Right cardiac atrium (tissue), 5 donors: Measurements from ENCODE around the gene TEX44. TPM values are rescaled to one million over a fixed set of nuclear protein-coding genes. Genes with fewer than 3 reads are reported as not detected.

Source experiments
- ATAC-seq, 2 donors: fragments of 200-7000 bp; cut with Tn5 transposase; one replicate each; pipeline versions ENCODE4 v1.8.0 to v1.9.1; 2020; ENCODE audit warnings: moderate library complexity in 2 of 2, mild to moderate bottlenecking in 1 of 2
- DNase-seq, 3 donors: peaks; one replicate each; pipeline ENCODE4 v3.0.0-alpha.2; 2020
- H3K27ac ChIP-seq: one replicate; pipeline ENCODE4 v1.5.1; 2013; ENCODE audit warnings: mild to moderate bottlenecking, low read length, control low read depth, moderate library complexity
- H3K27me3 ChIP-seq: one replicate; pipeline ENCODE4 v1.6.1; 2013; ENCODE audit not compliant: control insufficient read depth, insufficient read depth
- H3K4me1 ChIP-seq: one replicate; pipeline ENCODE4 v1.6.1; 2013; ENCODE audit warnings: low read length; ENCODE audit not compliant: control insufficient read depth, insufficient read depth
- H3K4me3 ChIP-seq: one replicate; pipeline ENCODE4 v1.5.1; 2013; ENCODE audit warnings: low read length, control low read depth
- H3K9me3 ChIP-seq: one replicate; pipeline ENCODE4 v1.6.1; 2013; ENCODE audit warnings: low read length; ENCODE audit not compliant: control insufficient read depth
- WGBS: extraction: QIAGEN DNeasy Blood & Tissue Kit; methylation state at CpG from one replicate; pipeline ENCODE4 v1.1.7; 2013; 5-methylcytosine and 5-hydroxymethylcytosine counted together
- intact Hi-C, 4 donors: fragments of 100-400 bp; cut with DNase I; formaldehyde crosslinking; loops; one replicate each; pipeline versions ENCODE4 v1.11.0 to v1.14.0; 2022 to 2023
- polyA plus RNA-seq: library from polyadenylated mRNA; stranded (reverse); fragments of 200-250 nt; gene quantifications from one replicate; pipeline ENCODE4 v1.2.3, GENCODE V29; 2013
- total RNA-seq, 4 donors: library from RNA; stranded (reverse); fragmentation: NEBNext Ultra II Directional; extraction: Animal tissue kit (Norgen Biotek cat#: 25700); gene quantifications; one replicate each; pipeline ENCODE4 v1.2.1, GENCODE V29; 2021
- donor health status: healthy with polysubstance abuse.
- donor health status: DM: no; HTN: yes; CAD: no.
- donor health status: DM: no; HTN: no; CAD: no.
- donor health status: DM: no; HTN: yes; CAD: no; lungs with severe emphysema.
- donor health status: DM: yes; HTN: yes; CAD: no.

Gene TEX44
- total and polyA plus RNA-seq, 5 donors = not detected

DNA sequence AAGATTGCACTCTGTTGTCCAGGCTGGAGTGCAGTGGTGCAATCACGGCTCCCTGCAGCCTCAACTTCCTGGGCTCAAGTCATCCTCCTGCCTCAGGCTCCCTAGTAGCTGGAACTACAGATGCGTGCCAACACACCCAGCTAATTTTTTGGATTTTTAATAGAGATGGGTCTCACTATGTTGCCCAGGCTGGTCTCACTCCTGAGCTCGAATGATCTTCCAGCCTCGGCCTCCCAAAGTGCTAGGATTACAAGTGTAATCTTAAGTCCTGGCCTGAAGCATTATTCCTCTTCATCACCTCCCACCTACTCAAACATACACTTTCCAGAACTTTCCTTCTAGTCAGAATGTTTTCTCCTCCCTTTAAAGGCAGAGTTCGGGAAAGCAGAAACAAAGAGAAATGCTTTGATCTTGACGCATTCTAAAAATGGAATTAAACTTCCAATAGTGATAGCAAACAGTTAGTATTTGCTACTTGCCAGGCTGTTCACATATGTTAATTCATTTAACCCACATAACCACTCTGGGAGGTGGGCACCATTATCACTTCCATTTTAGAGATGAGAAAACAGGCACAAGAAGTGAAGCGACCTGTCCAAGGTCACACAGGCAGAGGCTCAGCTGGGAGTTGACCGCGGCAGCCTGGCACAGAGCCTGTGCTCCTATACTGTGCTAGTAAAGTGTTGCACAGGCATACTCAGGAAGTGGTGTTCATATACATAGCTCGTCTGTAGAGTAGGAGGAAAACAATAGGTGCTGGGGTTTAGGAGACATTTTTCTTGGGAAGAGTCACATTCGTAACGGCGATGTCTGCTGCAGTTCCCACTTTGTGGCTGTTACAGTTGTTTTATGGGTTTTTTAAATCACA is 24.6 kb downstream of the TEX44 start:
- H3K4me3 ChIP-seq = no peak overlapping the region
- ATAC-seq (no peak), DNase-seq (no peak)
- intact Hi-C loops = no loop called here
- H3K9me3 ChIP-seq = no peaks in the 10 kb centered on the region
- no peaks in the 10 kb centered on the region for H3K27me3 ChIP-seq
- peaks cover 4% of the 10 kb centered on the region for H3K4me1 ChIP-seq
- H3K27ac ChIP-seq = no peak overlapping the region
- WGBS = 71% methylated on average over 13 of the region's 13 CpGs

DNA sequence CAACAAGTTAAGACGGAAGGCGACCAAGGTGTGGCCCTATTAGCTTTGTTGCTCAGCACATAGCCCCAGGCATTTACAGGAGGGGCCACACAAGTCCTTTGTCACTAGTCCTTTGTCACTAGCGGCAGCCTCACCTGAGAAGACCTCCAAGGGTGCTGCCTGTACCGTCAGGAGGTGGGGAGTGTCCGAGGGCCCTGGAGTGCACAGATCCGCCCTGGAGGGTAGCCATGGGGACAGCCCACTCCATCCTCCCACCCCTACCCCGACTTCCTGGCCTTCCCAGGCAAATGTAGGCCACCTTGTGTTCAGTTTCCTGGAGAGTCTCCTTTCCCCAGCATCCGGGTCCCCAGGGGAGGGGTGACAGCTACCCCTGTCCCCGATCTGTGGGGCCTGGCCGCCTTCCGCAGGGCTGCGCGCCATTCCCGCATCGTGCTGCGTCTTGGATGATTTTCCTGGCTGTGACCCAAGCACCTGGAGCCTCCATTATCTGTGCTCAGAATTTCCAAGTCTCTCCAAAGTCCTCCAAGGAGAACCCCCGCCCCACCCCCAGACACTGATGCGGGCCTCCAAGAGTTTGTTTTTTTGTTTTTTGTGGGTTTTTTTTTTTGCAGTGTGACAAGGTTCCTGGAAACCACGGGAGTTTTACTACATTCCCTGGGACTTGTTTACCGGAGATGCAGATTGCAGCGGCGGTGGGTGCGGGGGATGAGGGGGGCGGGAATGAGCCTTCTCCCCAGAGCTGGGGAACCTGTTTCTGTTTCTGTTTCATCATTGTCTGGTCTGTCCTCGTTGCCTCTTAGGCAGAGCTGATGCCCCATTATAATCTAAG is 28.6 kb downstream of the TEX44 start:
- DNase-seq = peak in 2 of 3 donors; percentile 64 to 72
- H3K27me3 ChIP-seq = no peaks in the 10 kb centered on the region
- WGBS = 30% methylated on average over 25 of the region's 25 CpGs
- no peaks in the 10 kb centered on the region for H3K9me3 ChIP-seq
- H3K4me3 ChIP-seq = peak overlapping the region; percentile 19
- peak; percentile 48 to 73 for ATAC-seq
- H3K4me1 ChIP-seq = no peaks in the 10 kb centered on the region
- H3K27ac ChIP-seq = peak overlapping the region; percentile 4
- intact Hi-C loops = no loop called here

- ATAC-seq (no peak), DNase-seq (no peak)
- Histone ChIP-seq H3K27me3 (no peaks in the 10 kb centered on the region), H3K4me3 (no peak overlapping the region), H3K4me1 (no peaks in the 10 kb centered on the region), H3K9me3 (no peaks in the 10 kb centered on the region), H3K27ac (no peak overlapping the region)
- intact Hi-C loops = no loop called here
- WGBS = 95% methylated on average over 10 of the region's 10 CpGs
Measured at GRCh38 chr2:231622963-231623362, 30.3 kb downstream of the TEX44 start.

- H3K4me1 ChIP-seq = no peaks in the 10 kb centered on the region
- H3K27me3 ChIP-seq = no peaks in the 10 kb centered on the region
- no peak overlapping the region for H3K4me3 ChIP-seq
- ATAC-seq (no peak), DNase-seq (no peak)
- H3K27ac ChIP-seq = no peak overlapping the region
- intact Hi-C loops = no loop called here
- 95% methylated on average over 6 of the region's 6 CpGs for WGBS
- H3K9me3 ChIP-seq = no peaks in the 10 kb centered on the region
Measured at GRCh38 chr2:231626449-231626848, 33.8 kb downstream of the TEX44 start.

DNA sequence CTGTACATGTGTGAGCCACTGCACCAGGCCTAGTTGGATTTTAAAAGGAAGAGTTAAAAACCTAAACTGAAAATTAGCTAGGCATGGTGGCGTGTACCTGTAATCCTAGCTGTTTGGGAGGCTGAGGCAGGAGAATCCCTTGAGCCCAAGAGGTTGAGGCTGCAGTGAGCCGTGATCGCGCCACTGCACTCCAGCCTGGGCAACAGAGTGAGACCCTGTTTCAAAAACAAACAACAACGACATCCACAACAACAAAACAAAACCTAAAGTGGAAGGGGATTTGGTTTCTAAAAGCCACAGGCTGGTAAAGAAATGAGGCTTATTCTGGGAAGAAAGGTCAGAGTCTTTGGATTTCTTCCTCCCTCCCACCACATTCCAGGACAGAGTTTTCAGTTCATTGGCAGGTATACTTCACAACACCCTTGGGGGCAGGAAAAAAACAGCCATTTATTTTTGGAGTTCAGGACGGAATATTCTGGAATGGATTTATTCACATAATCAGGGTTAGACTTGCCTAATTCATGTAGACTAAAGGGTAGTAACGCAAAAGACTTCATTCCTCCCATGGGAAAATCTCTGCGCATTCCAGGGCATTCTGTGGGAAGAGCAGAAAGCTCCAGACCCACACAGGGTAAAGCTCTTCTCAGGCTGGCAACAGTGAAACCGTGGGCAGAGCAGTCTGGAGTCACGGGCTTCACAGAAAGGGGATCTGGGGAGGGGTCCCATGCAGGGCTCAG is 34.9 kb downstream of the TEX44 start:
- Histone ChIP-seq H3K4me3 (no peak overlapping the region), H3K27me3 (no peaks in the 10 kb centered on the region), H3K27ac (peak overlapping the region; percentile 77), H3K9me3 (no peaks in the 10 kb centered on the region), H3K4me1 (no peaks in the 10 kb centered on the region)
- 63% methylated on average over 10 of the region's 10 CpGs for WGBS
- intact Hi-C loops = no loop called here
- DNase-seq = no peak
- ATAC-seq = peak; percentile 38 to 54

GRCh38 chr2:231632559-231633142 is 40.0 kb downstream of the TEX44 start:
- H3K4me1 ChIP-seq = no peaks in the 10 kb centered on the region
- WGBS = 74% methylated on average over 14 of the region's 14 CpGs
- DNase-seq (peak in 1 of 3 donors; percentile 41), ATAC-seq (peak in 1 of 2 donors; percentile 21)
- no peak overlapping the region for H3K27ac ChIP-seq
- no peaks in the 10 kb centered on the region for H3K27me3 ChIP-seq
- H3K9me3 ChIP-seq = no peaks in the 10 kb centered on the region
- no peak overlapping the region for H3K4me3 ChIP-seq
- intact Hi-C loops = no loop called here

DNA sequence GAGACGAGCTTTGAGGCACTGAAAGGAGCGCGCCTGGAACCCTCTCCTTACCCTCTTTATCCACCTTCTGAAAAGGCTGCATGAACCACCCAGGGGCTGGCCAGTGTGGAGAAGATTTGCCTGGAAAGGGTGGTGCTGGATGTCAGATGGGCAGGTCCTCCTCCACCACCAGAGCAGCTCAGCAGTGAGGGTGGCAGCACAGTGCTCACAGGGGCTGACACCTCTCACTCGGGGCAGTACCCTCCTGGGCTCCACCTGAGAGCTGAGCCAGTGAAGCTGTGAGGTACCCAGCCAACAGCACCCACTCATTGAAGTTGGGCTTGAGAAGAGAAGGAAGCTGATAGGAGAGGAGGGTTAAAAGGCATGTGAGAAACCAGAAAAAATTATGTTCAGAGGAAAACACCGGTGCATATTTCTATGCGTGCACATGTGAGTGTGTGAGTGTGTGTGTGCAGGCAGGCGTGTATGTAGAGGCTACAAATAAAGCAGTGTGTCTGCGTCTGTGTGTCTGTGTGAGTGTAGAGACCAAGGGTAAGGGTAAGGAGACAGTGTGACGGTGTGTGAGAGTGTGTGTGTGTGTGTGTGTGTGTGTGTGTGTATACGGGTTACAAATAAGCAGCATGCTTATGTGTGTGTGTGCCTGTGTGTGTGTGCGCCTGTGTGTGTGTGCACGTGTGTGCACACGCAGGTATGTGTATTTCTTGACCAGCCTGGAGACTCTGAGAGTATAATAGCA is 40.7 kb downstream of the TEX44 start:
- no peak for DNase-seq

GRCh38 chr2:231634412-231634811 is 41.7 kb downstream of the TEX44 start:
- no peak overlapping the region for H3K4me3 ChIP-seq
- H3K9me3 ChIP-seq = no peaks in the 10 kb centered on the region
- ATAC-seq (no peak), DNase-seq (no peak)
- no peaks in the 10 kb centered on the region for H3K27me3 ChIP-seq
- H3K27ac ChIP-seq = no peak overlapping the region
- intact Hi-C loops = no loop called here
- H3K4me1 ChIP-seq = no peaks in the 10 kb centered on the region
- WGBS = 94% methylated on average over 2 of the region's 2 CpGs

More for the DNA sequence above, 40.7 kb downstream of the TEX44 start:
- intact Hi-C loops = no loop called here
- no peak overlapping the region for H3K27ac ChIP-seq
- H3K27me3 ChIP-seq = no peaks in the 10 kb centered on the region
- peak in 1 of 2 donors; percentile 34 for ATAC-seq
- no peaks in the 10 kb centered on the region for H3K9me3 ChIP-seq
- no peaks in the 10 kb centered on the region for H3K4me1 ChIP-seq
- no peak overlapping the region for H3K4me3 ChIP-seq
- WGBS = 88% methylated on average over 13 of the region's 13 CpGs

GRCh38 chr2:231634951-231635875 is 42.5 kb downstream of the TEX44 start:
- no peaks in the 10 kb centered on the region for H3K4me1 ChIP-seq
- no peaks in the 10 kb centered on the region for H3K9me3 ChIP-seq
- ATAC-seq = peak in 1 of 2 donors; percentile 20
- WGBS = 72% methylated on average over 8 of the region's 8 CpGs
- no peak overlapping the region for H3K27ac ChIP-seq
- H3K27me3 ChIP-seq = no peaks in the 10 kb centered on the region
- H3K4me3 ChIP-seq = no peak overlapping the region
- intact Hi-C loops = no loop called here
- no peak for DNase-seq
